AG09309 (cell line): ENCODE data around the gene DAW1.

Source experiments
- DNase-seq: peaks from one replicate; pipeline ENCODE4 v3.0.0-alpha.2; 2010; ENCODE audit warnings: low read depth
- H3K4me3 ChIP-seq: 2 replicates; pipeline ENCODE4 v1.5.1; 2011; ENCODE audit warnings: mild to moderate bottlenecking, low read depth, low read length, moderate library complexity; ENCODE audit not compliant: control insufficient read depth
- TF ChIP-seq, protein P1 (sequence below): IDR thresholded peaks from 2 replicates; pipeline ENCODE4 v1.5.1; 2011; ENCODE audit warnings: mild to moderate bottlenecking, low read depth, low read length, inconsistent platforms; ENCODE audit not compliant: insufficient read depth, control insufficient read depth; ENCODE audit errors: missing control alignments

Gene DAW1

DNA sequence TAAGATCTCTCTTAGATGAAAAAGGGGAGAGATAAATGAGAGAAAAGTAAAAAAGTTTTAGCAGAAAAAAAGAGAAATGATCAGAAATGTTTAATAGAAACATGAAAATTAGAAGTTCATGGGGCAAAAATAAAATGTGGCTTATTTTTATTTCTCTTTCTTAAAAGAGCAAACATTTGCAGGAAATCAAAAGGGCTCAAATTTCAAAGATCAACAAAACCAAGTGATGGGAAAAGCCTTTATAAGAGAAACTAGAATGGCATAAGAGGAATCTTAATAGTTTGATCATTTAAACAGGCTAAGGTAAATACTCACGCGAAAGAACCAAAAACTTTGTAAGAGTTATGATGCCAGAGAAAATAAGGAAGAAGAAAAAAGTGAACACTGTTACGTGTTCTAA lies 23.3 kb upstream of the DAW1 start:
- no peak for DNase-seq
- TF ChIP-seq, protein P1, sequence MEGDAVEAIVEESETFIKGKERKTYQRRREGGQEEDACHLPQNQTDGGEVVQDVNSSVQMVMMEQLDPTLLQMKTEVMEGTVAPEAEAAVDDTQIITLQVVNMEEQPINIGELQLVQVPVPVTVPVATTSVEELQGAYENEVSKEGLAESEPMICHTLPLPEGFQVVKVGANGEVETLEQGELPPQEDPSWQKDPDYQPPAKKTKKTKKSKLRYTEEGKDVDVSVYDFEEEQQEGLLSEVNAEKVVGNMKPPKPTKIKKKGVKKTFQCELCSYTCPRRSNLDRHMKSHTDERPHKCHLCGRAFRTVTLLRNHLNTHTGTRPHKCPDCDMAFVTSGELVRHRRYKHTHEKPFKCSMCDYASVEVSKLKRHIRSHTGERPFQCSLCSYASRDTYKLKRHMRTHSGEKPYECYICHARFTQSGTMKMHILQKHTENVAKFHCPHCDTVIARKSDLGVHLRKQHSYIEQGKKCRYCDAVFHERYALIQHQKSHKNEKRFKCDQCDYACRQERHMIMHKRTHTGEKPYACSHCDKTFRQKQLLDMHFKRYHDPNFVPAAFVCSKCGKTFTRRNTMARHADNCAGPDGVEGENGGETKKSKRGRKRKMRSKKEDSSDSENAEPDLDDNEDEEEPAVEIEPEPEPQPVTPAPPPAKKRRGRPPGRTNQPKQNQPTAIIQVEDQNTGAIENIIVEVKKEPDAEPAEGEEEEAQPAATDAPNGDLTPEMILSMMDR: no peak
- H3K4me3 ChIP-seq: no peak overlapping the region

DNA sequence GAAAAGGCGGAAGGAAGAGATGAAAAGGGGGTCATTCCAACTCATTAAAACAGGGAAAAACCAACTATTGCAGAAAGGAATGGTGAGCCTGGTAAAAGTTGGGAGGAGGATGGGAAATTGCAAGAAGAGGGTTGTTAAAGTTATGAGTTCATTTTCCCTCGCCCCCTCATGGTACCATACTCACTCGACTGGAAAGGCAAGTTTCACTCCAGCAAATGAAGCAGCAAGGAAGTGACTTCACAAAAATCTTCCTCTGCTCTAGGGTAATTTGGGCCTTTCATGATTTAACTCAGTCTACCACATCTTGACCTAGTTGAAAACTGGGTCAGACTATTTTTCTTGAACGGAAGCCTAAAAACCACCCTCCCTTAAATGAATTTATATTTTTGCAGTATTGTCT lies 22.8 kb upstream of the DAW1 start:
- DNase-seq: no peak
- no peak overlapping the region for H3K4me3 ChIP-seq
- TF ChIP-seq, protein P1: no peak

DNA sequence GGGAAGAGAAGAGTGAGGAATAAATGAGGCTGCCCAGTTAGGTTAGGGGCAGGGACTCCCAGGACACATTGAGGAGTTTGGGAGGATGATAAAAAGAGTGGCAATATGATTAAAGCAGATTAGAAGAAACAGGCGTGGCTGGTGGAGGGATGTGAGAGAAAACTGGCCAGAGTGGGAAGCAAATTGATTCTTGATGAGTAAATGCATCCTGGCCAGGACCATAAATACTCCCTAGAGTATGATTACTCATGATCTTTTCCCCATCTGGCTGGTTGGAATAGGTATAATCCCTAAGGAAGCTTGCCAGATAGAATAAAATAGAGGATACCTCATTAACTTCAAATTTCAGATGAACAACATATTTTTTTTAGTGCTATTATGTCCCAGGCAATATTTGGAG lies 21.5 kb upstream of the DAW1 start:
- no peak overlapping the region for H3K4me3 ChIP-seq
- peak; percentile 21 for DNase-seq
- TF ChIP-seq, protein P1: no peak

DNA sequence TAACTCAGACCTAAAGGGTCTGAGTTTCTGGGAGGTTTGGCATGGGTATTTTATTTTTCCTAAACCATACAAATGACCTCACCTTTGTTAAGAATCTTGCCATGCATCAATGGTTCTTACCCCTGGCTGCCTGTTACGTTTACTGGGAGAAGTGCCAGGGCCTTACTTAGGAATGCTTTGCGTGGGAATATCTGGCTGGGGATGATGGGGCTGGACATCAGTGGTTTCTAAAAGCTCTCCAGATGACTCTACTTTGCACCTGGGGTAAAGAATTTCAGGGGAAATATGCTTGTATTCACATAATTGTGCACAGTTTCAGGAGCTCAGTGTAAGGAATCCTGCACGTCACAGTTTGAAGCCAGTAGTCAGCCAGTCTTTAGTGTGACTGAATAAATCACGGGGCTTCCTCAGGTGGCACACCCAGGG lies 18.2 kb upstream of the DAW1 start:
- TF ChIP-seq, protein P1: no peak
- peak; percentile 54 for DNase-seq
- H3K4me3 ChIP-seq: no peak overlapping the region

DNA sequence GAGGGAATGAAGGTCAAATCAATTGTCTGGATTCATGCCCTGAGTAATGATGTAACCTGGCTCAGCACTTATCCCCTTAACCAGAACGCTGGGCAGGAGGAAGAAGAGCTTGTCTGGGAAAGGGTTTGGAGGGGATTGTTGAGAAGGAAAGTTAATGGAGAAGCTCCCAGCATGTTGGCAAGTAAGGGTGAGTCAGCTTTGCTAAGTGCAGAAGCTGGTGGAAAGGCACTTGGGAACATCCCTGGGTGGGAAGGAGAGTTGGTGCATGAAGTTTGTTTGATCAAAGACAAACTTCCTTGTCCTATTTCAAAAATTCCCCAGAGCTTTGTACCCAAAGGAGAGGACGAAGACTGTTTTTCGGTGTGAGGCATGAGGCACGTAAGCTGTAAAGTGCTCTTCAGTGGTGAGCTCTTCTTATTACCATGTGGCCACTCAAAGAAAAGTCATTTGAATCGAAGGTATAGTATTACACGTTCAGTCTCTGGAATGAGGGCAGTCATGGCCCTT lies 17.6 kb upstream of the DAW1 start:
- no peak for DNase-seq
- TF ChIP-seq, protein P1: no peak
- H3K4me3 ChIP-seq: no peak overlapping the region

DNA sequence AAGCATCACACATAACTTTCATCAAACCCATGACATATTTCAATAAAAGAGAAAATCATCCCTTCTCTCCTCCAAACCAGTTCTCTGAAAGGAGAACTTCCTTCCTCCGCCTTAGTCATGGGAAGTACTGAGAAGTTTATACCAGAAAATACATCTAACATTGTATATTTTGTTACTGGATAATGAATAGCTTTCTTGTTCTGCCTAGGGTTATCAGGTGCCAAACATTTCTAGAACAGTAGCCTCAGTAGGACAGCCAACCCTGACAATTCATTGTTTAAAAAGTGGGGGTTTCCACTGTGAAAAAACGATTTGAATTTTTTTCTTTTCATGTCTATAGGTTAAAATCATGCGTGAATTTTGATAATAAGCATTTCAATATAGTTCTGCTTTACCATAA lies 16.0 kb upstream of the DAW1 start:
- TF ChIP-seq, protein P1: no peak
- H3K4me3 ChIP-seq: no peak overlapping the region
- DNase-seq: no peak

DNA sequence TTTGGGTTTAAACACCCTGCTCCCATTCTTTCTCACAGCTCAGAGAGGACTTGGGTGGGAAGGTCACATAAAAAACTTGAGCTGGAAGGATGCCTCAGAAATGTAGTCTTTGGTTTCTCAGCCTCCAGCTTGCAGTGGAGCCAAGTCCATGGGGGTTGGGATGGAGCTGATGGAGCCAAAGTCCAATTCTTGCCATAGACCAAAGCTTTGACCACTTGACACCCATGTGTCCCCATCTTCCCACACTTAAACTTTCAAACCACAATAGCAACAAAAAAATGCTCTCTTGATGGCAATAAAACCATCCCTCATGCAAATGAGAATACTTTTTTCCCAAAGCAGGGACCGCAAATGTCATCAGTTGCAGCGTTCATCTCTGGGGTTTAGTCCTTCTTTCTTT lies 14.7 kb upstream of the DAW1 start:
- H3K4me3 ChIP-seq: no peak overlapping the region
- TF ChIP-seq, protein P1: no peak
- no peak for DNase-seq
